Mesendoderm (in vitro differentiated cells): ENCODE measurements around the gene HPN.

ENCODE experiments used
- DNase-seq: peaks from one replicate; pipeline ENCODE4 v3.0.0; 2013
- H2AK5ac ChIP-seq: 2 replicates; pipeline ENCODE4 v1.6.1; 2013; ENCODE audit warnings: low read length, inconsistent platforms
- H2BK120ac ChIP-seq: 2 replicates; pipeline ENCODE4 v1.6.1; 2013; ENCODE audit warnings: low read depth, mild to moderate bottlenecking, low read length, moderate library complexity, mixed read lengths
- H2BK15ac ChIP-seq: replicated peaks from 2 replicates; pipeline ENCODE4 v1.6.1; 2013; ENCODE audit warnings: low read depth, mild to moderate bottlenecking, moderate library complexity
- H2BK5ac ChIP-seq: 2 replicates; pipeline ENCODE4 v1.6.1; 2013; ENCODE audit warnings: low read length, inconsistent platforms
- H3K18ac ChIP-seq: 2 replicates; pipeline ENCODE4 v1.6.1; 2013; ENCODE audit warnings: mild to moderate bottlenecking, low read length, mixed read lengths
- H3K23ac ChIP-seq: one replicate; pipeline ENCODE4 v1.6.1; 2013; ENCODE audit warnings: low read length
- H3K27ac ChIP-seq: 2 replicates; pipeline ENCODE4 v1.5.1; 2013; ENCODE audit warnings: low read depth, mild to moderate bottlenecking, inconsistent platforms, low read length, moderate library complexity
- H3K27me3 ChIP-seq: 2 replicates; pipeline ENCODE4 v1.6.1; 2013; ENCODE audit warnings: low read length, control low read depth, mild to moderate bottlenecking, inconsistent platforms; ENCODE audit not compliant: insufficient read depth, poor library complexity
- H3K36me3 ChIP-seq: 2 replicates; pipeline ENCODE4 v1.6.1; 2013; ENCODE audit warnings: low read length, inconsistent platforms; ENCODE audit not compliant: control insufficient read depth, insufficient read depth
- H3K4ac ChIP-seq: one replicate; pipeline ENCODE4 v1.6.1; 2013; ENCODE audit warnings: low read depth, mild to moderate bottlenecking, low read length, moderate library complexity
- H3K4me1 ChIP-seq: 2 replicates; pipeline ENCODE4 v1.6.1; 2013; ENCODE audit warnings: low read depth, low read length, inconsistent platforms; ENCODE audit not compliant: control insufficient read depth
- H3K4me2 ChIP-seq: 2 replicates; pipeline ENCODE4 v1.6.1; 2013; ENCODE audit warnings: low read length
- H3K4me3 ChIP-seq: 2 replicates; pipeline ENCODE4 v1.5.1; 2013; ENCODE audit warnings: mild to moderate bottlenecking, low read length
- H3K56ac ChIP-seq: one replicate; pipeline ENCODE4 v1.6.1; 2013; ENCODE audit warnings: low read length
- H3K79me1 ChIP-seq: 2 replicates; pipeline ENCODE4 v1.6.1; 2013; ENCODE audit warnings: low read length, inconsistent platforms
- H3K79me2 ChIP-seq: 2 replicates; pipeline ENCODE4 v1.6.1; 2013; ENCODE audit warnings: mild to moderate bottlenecking, low read length; ENCODE audit not compliant: control insufficient read depth, insufficient read depth
- H3K9ac ChIP-seq: 2 replicates; pipeline ENCODE4 v1.6.1; 2013; ENCODE audit warnings: low read length, inconsistent platforms
- H4K5ac ChIP-seq: one replicate; pipeline ENCODE4 v1.6.1; 2013; ENCODE audit warnings: low read length
- H4K8ac ChIP-seq: one replicate; pipeline ENCODE4 v1.6.1; 2013; ENCODE audit warnings: low read depth, mild to moderate bottlenecking, control low read depth, low read length, moderate library complexity
- WGBS: extraction: QIAGEN DNeasy Blood & Tissue Kit; methylation state at CpG from one replicate; pipeline ENCODE4 v1.1.7; 2013; ENCODE audit warnings: low lambda C conversion rate, missing lambda C conversion rate; ENCODE audit not compliant: insufficient coverage; ENCODE audit errors: extremely low coverage; 5-methylcytosine and 5-hydroxymethylcytosine counted together

Gene HPN

GRCh38 chr19:35066691-35067563, 25.4 kb downstream of the HPN start:
- no peak overlapping the region for H3K9ac ChIP-seq
- H3K4ac ChIP-seq, result no peak overlapping the region
- peak overlapping the region; percentile 74 for H3K27ac ChIP-seq
- H2BK5ac ChIP-seq, result no peak overlapping the region
- no CpG with 5 or more reads among the region's 14 CpGs for WGBS
- H3K4me2 ChIP-seq, result no peak overlapping the region
- no peak overlapping the region for H3K4me3 ChIP-seq
- no peak overlapping the region for H2AK5ac ChIP-seq
- H2BK120ac ChIP-seq, result no peak overlapping the region
- no peak overlapping the region for H4K8ac ChIP-seq
- DNase-seq, result peak; percentile 97
- no peaks in the 10 kb centered on the region for H3K27me3 ChIP-seq
- no peak overlapping the region for H2BK15ac ChIP-seq
- no peaks in the 10 kb centered on the region for H3K79me2 ChIP-seq
- H3K79me1 ChIP-seq, result no peaks in the 10 kb centered on the region
- no peak overlapping the region for H4K5ac ChIP-seq
- peak overlapping the region; percentile 56 for H3K56ac ChIP-seq
- H3K23ac ChIP-seq, result no peak overlapping the region
- H3K18ac ChIP-seq, result no peak overlapping the region
- H3K4me1 ChIP-seq, result peaks cover 9% of the 10 kb centered on the region
- no peaks in the 10 kb centered on the region for H3K36me3 ChIP-seq

- H3K79me1 ChIP-seq, result no peaks in the 10 kb centered on the region
- H3K56ac ChIP-seq, result peak overlapping the region; percentile 83
- peaks cover 9% of the 10 kb centered on the region for H3K4me1 ChIP-seq
- H3K4me3 ChIP-seq, result no peak overlapping the region
- no peak overlapping the region for H2BK15ac ChIP-seq
- peak overlapping the region; percentile 65 for H2BK120ac ChIP-seq
- H2AK5ac ChIP-seq, result peak overlapping the region; percentile 69
- no peak for DNase-seq
- peak overlapping the region; percentile 93 for H3K4ac ChIP-seq
- H2BK5ac ChIP-seq, result peak overlapping the region; percentile 55
- no peaks in the 10 kb centered on the region for H3K36me3 ChIP-seq
- peak overlapping the region; percentile 56 for H3K18ac ChIP-seq
- H4K8ac ChIP-seq, result no peak overlapping the region
- H4K5ac ChIP-seq, result peak overlapping the region; percentile 87
- no peak overlapping the region for H3K23ac ChIP-seq
- peak overlapping the region; percentile 82 for H3K27ac ChIP-seq
- no peak overlapping the region for H3K4me2 ChIP-seq
- no peak overlapping the region for H3K9ac ChIP-seq
- WGBS, result no CpG with 5 or more reads among the region's 10 CpGs
- H3K27me3 ChIP-seq, result no peaks in the 10 kb centered on the region
- H3K79me2 ChIP-seq, result no peaks in the 10 kb centered on the region
These were observed 27.6 kb downstream of the HPN start for GRCh38 chr19:35068941-35069634.

GRCh38 chr19:35069696-35070095, 28.2 kb downstream of the HPN start:
- no peak overlapping the region for H3K4me3 ChIP-seq
- H3K27ac ChIP-seq, result no peak overlapping the region
- H3K27me3 ChIP-seq, result no peaks in the 10 kb centered on the region
- no peak overlapping the region for H3K4me2 ChIP-seq
- no peak overlapping the region for H4K8ac ChIP-seq
- H2BK15ac ChIP-seq, result no peak overlapping the region
- no peak overlapping the region for H3K18ac ChIP-seq
- H3K79me2 ChIP-seq, result no peaks in the 10 kb centered on the region
- no peak overlapping the region for H3K56ac ChIP-seq
- H3K23ac ChIP-seq, result no peak overlapping the region
- H4K5ac ChIP-seq, result no peak overlapping the region
- no peaks in the 10 kb centered on the region for H3K36me3 ChIP-seq
- H2AK5ac ChIP-seq, result no peak overlapping the region
- no peak overlapping the region for H3K9ac ChIP-seq
- peak overlapping the region; percentile 65 for H2BK120ac ChIP-seq
- H3K4me1 ChIP-seq, result peaks cover 9% of the 10 kb centered on the region
- no CpG with 5 or more reads among the region's 1 CpG for WGBS
- no peaks in the 10 kb centered on the region for H3K79me1 ChIP-seq
- H2BK5ac ChIP-seq, result no peak overlapping the region
- no peak for DNase-seq
- H3K4ac ChIP-seq, result no peak overlapping the region

GRCh38 chr19:35070471-35070870, 28.9 kb downstream of the HPN start:
- no peak overlapping the region for H3K56ac ChIP-seq
- H2BK120ac ChIP-seq, result no peak overlapping the region
- no peak for DNase-seq
- H2AK5ac ChIP-seq, result no peak overlapping the region
- peaks cover 9% of the 10 kb centered on the region for H3K4me1 ChIP-seq
- no peaks in the 10 kb centered on the region for H3K27me3 ChIP-seq
- no peak overlapping the region for H4K5ac ChIP-seq
- no peak overlapping the region for H3K9ac ChIP-seq
- no peak overlapping the region for H3K18ac ChIP-seq
- WGBS, result no CpG with 5 or more reads among the region's 3 CpGs
- no peaks in the 10 kb centered on the region for H3K79me2 ChIP-seq
- no peak overlapping the region for H3K4me3 ChIP-seq
- no peak overlapping the region for H2BK15ac ChIP-seq
- H3K27ac ChIP-seq, result no peak overlapping the region
- no peak overlapping the region for H4K8ac ChIP-seq
- no peak overlapping the region for H3K4me2 ChIP-seq
- no peaks in the 10 kb centered on the region for H3K36me3 ChIP-seq
- H3K79me1 ChIP-seq, result no peaks in the 10 kb centered on the region
- no peak overlapping the region for H3K4ac ChIP-seq
- no peak overlapping the region for H2BK5ac ChIP-seq
- H3K23ac ChIP-seq, result no peak overlapping the region

- peaks cover 6% of the 10 kb centered on the region for H3K4me1 ChIP-seq
- H3K4me3 ChIP-seq, result no peak overlapping the region
- H3K79me2 ChIP-seq, result no peaks in the 10 kb centered on the region
- no peak overlapping the region for H2AK5ac ChIP-seq
- no CpG with 5 or more reads among the region's 10 CpGs for WGBS
- no peak overlapping the region for H2BK120ac ChIP-seq
- no peak overlapping the region for H2BK15ac ChIP-seq
- H3K27ac ChIP-seq, result no peak overlapping the region
- H3K4ac ChIP-seq, result no peak overlapping the region
- no peaks in the 10 kb centered on the region for H3K36me3 ChIP-seq
- H3K56ac ChIP-seq, result no peak overlapping the region
- H3K18ac ChIP-seq, result no peak overlapping the region
- no peaks in the 10 kb centered on the region for H3K27me3 ChIP-seq
- no peak overlapping the region for H4K5ac ChIP-seq
- no peak overlapping the region for H2BK5ac ChIP-seq
- no peak overlapping the region for H3K23ac ChIP-seq
- H3K9ac ChIP-seq, result no peak overlapping the region
- H3K4me2 ChIP-seq, result no peak overlapping the region
- H3K79me1 ChIP-seq, result no peaks in the 10 kb centered on the region
- H4K8ac ChIP-seq, result no peak overlapping the region
- no peak for DNase-seq
These were observed 32.0 kb downstream of the HPN start for GRCh38 chr19:35073516-35073915.
